GM23338 (cell line): ENCODE data around the gene NFIA. TPM values are rescaled to one million over a fixed set of nuclear protein-coding genes. Genes with fewer than 3 reads are reported as not detected.

Experiments used
- ATAC-seq: fragments of 200-7000 bp; cut with Tn5 transposase; 3 replicates; pipeline ENCODE4 v1.9.1; 2020
- DNase-seq: peaks from one replicate; pipeline ENCODE4 v3.0.0-alpha.2; 2015; ENCODE audit warnings: low spot score
- H2AFZ ChIP-seq: fragments of 200-600 bp; sonication (generic); 2 replicates; pipeline ENCODE4 v1.8.0; 2016; ENCODE audit warnings: antibody characterized with exemption, mild to moderate bottlenecking, moderate library complexity
- H3F3A ChIP-seq: fragments of 200-600 bp; sonication (generic); replicated peaks from 2 replicates; pipeline ENCODE4 v1.8.0; 2017; ENCODE audit warnings: antibody characterized with exemption, mixed run types, low read depth
- H3K27ac ChIP-seq: fragments of 200-600 bp; sonication (generic); 2 replicates; pipeline ENCODE4 v1.6.1; 2016; ENCODE audit warnings: low read depth
- H3K27me3 ChIP-seq: fragments of 200-600 bp; sonication (generic); 2 replicates; pipeline ENCODE4 v1.8.0; 2016; ENCODE audit warnings: mild to moderate bottlenecking, mixed run types, moderate library complexity; ENCODE audit not compliant: insufficient read depth
- H3K36me3 ChIP-seq: fragments of 200-600 bp; sonication (generic); 2 replicates; pipeline ENCODE4 v1.8.0; 2016; ENCODE audit warnings: mild to moderate bottlenecking; ENCODE audit not compliant: insufficient read depth
- H3K4me1 ChIP-seq: fragments of 200-600 bp; sonication (generic); 2 replicates; pipeline ENCODE4 v1.8.0; 2016; ENCODE audit warnings: mild to moderate bottlenecking, moderate library complexity; ENCODE audit not compliant: insufficient read depth
- H3K4me2 ChIP-seq: fragments of 200-600 bp; sonication (generic); 2 replicates; pipeline ENCODE4 v1.7.1; 2017; ENCODE audit warnings: mixed run types
- H3K4me3 ChIP-seq: fragments of 200-600 bp; sonication (generic); 2 replicates; pipeline ENCODE4 v1.6.1; 2016; ENCODE audit warnings: mixed run types
- H3K79me2 ChIP-seq: fragments of 200-600 bp; sonication (generic); replicated peaks from 2 replicates; pipeline ENCODE4 v1.8.0; 2017; ENCODE audit warnings: mild to moderate bottlenecking; ENCODE audit not compliant: insufficient read depth
- H3K9me2 ChIP-seq: fragments of 200-600 bp; sonication (generic); 2 replicates; pipeline ENCODE4 v1.8.0; 2017; ENCODE audit not compliant: insufficient read depth
- H4K20me1 ChIP-seq: fragments of 200-600 bp; sonication (generic); replicated peaks from 2 replicates; pipeline ENCODE4 v1.8.0; 2017; ENCODE audit warnings: mild to moderate bottlenecking; ENCODE audit not compliant: insufficient read depth
- H3K27ac Mint-ChIP-seq: 2 replicates; pipeline ENCODE4 v1.8.0; 2020; ENCODE audit warnings: inconsistent platforms, mild to moderate bottlenecking, moderate library complexity, mixed read lengths
- H3K27me3 Mint-ChIP-seq: 3 replicates; pipeline ENCODE4 v1.8.0; 2022; ENCODE audit warnings: low read depth, mild to moderate bottlenecking, moderate library complexity, mixed read lengths, inconsistent platforms; ENCODE audit not compliant: insufficient read depth, poor library complexity
- H3K36me3 Mint-ChIP-seq: 3 replicates; pipeline ENCODE4 v1.8.0; 2021; ENCODE audit warnings: low read depth, mild to moderate bottlenecking, inconsistent platforms, moderate library complexity, mixed read lengths
- H3K4me1 Mint-ChIP-seq: 3 replicates; pipeline ENCODE4 v1.8.0; 2020; ENCODE audit warnings: mild to moderate bottlenecking, inconsistent platforms, mixed read lengths
- H3K4me3 Mint-ChIP-seq: 3 replicates; pipeline ENCODE4 v1.8.0; 2021; ENCODE audit warnings: moderate library complexity, mild to moderate bottlenecking, inconsistent platforms, mixed read lengths
- H3K9me3 Mint-ChIP-seq: 3 replicates; pipeline ENCODE4 v1.8.0; 2020; ENCODE audit warnings: moderate library complexity, mild to moderate bottlenecking, inconsistent platforms, mixed read lengths
- CREB1 ChIP-seq: fragments of 250-450 bp; sonication (Bioruptor Pico); IDR thresholded peaks from 2 replicates; pipeline ENCODE4 v1.5.0; 2020; ENCODE audit warnings: low read depth, mild to moderate bottlenecking, moderate library complexity
- EZH2 ChIP-seq: fragments of 200-600 bp; sonication (generic); IDR thresholded peaks from one replicate; pipeline ENCODE4 v1.8.0; 2017; ENCODE audit warnings: antibody characterized with exemption, mild to moderate bottlenecking, low read depth; ENCODE audit not compliant: unreplicated experiment
- NANOG ChIP-seq: IDR thresholded peaks from 2 replicates; pipeline ENCODE4 v1.6.1; 2016; ENCODE audit warnings: antibody characterized with exemption, borderline replicate concordance
- POLR2AphosphoS5 ChIP-seq: IDR thresholded peaks from 2 replicates; pipeline ENCODE4 v1.6.1; 2016; ENCODE audit warnings: antibody characterized with exemption, low read depth
- STAT1 ChIP-seq: IDR thresholded peaks from one replicate; pipeline ENCODE4 v1.6.1; 2016; ENCODE audit warnings: antibody characterized with exemption; ENCODE audit not compliant: unreplicated experiment
- ZNF114 ChIP-seq: fragments of 250-450 bp; sonication (Bioruptor Pico); IDR thresholded peaks from 2 replicates; pipeline ENCODE4 v1.5.0; 2020; ENCODE audit warnings: mild to moderate bottlenecking, moderate library complexity
- ZNF331 ChIP-seq: fragments of 250-450 bp; sonication (Bioruptor Pico); IDR thresholded peaks from 2 replicates; pipeline ENCODE4 v1.5.0; 2020; ENCODE audit warnings: low read depth, mild to moderate bottlenecking, moderate library complexity
- ZNF462 ChIP-seq: fragments of 250-450 bp; sonication (Bioruptor Pico); IDR thresholded peaks from 2 replicates; pipeline ENCODE4 v1.5.0; 2020; ENCODE audit warnings: mild to moderate bottlenecking, moderate library complexity
- polyA plus RNA-seq: library from polyadenylated mRNA; unstranded; fragments of >200 nt; fragmentation: Nextera tagmentation; extraction: Ambion mirVana; gene quantifications from 2 replicates; pipeline ENCODE4 v1.2.1, GENCODE V29; 2016
- total RNA-seq: library from RNA; depleted of rRNA; stranded (reverse); fragments of >200 nt; shearing (Covaris generic); gene quantifications from 2 replicates; pipeline ENCODE4 v1.2.3, GENCODE V29; 2014
- TF ChIP-seq, protein P1 (sequence below): IDR thresholded peaks from one replicate; pipeline ENCODE4 v1.6.1; 2018; ENCODE audit warnings: antibody characterized with exemption; ENCODE audit not compliant: unreplicated experiment
- TF ChIP-seq, protein P2 (sequence below), 2 experiments: fragments of 200-600 bp in 1 of 2; sonication (generic) in 1 of 2; conservative IDR thresholded peaks; 2 replicates each; pipeline versions ENCODE4 v1.5.1 to v1.6.1; 2016 to 2017; ENCODE audit warnings: antibody characterized with exemption in 2 of 2, low read depth in 2 of 2, mild to moderate bottlenecking in 2 of 2, moderate library complexity in 1 of 2

Gene NFIA
- total and polyA plus RNA-seq, 2 experiments from 2014 or later = 0.97 to 2.3 TPM

DNA sequence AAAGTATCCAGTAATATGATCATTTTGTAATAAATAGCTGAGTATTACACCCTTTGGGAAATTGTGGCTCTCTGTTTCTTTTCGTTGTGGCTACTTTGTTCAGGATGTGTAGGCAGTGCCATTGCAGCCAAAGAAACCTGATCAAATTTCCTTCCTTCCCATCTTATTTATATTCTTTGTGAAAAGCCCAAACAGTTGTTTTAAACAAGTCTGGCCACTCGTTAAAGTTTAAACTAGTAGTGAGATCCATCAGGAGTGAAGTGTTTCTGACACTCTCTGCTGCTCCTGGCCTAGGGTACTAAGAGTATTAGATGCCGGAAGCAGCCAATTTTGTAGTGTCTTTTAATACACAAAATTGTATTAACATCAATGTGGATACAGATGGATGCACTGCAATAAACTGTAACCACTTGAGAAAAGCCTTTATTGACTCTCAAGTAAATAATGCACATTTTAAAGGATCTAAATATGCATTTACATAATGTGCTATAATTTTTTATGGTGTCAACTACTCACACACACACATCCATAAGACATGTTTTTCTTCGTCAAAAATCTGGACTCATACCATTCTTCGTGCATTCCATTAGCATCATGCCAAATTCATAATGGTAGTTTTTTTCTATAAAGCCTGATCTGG lies 317.9 kb downstream of the NFIA start (continued):
- TF ChIP-seq ZNF462 (CRISPR knock-in tag) = no peak

GRCh38 chr1:61400997-61401396 lies 318.6 kb downstream of the NFIA start:
- ATAC-seq (no peak), DNase-seq (no peak)
- H2AFZ ChIP-seq = no peak overlapping the region
- no peaks in the 10 kb centered on the region for H3K36me3 Mint-ChIP-seq
- no peak overlapping the region for H3K4me3 ChIP-seq
- no peaks in the 10 kb centered on the region for H3K27me3 Mint-ChIP-seq
- H3K9me2 ChIP-seq = no peaks in the 10 kb centered on the region
- no peaks in the 10 kb centered on the region for H3K27me3 ChIP-seq
- H3K27ac ChIP-seq = no peak overlapping the region
- no peaks in the 10 kb centered on the region for H3K79me2 ChIP-seq
- no peaks in the 10 kb centered on the region for H4K20me1 ChIP-seq
- no peaks in the 10 kb centered on the region for H3K36me3 ChIP-seq
- H3K4me1 Mint-ChIP-seq = peaks cover 4% of the 10 kb centered on the region; the same call in 1 of the 3 replicates
- no peak overlapping the region for H3K27ac Mint-ChIP-seq
- H3K4me1 ChIP-seq = no peaks in the 10 kb centered on the region
- H3K4me3 Mint-ChIP-seq = no peak overlapping the region
- no peaks in the 10 kb centered on the region for H3K9me3 Mint-ChIP-seq
- no peak overlapping the region for H3K4me2 ChIP-seq
- no peaks in the 10 kb centered on the region for H3F3A ChIP-seq
- no peak for TF ChIP-seq CREB1
- TF ChIP-seq, protein P1, sequence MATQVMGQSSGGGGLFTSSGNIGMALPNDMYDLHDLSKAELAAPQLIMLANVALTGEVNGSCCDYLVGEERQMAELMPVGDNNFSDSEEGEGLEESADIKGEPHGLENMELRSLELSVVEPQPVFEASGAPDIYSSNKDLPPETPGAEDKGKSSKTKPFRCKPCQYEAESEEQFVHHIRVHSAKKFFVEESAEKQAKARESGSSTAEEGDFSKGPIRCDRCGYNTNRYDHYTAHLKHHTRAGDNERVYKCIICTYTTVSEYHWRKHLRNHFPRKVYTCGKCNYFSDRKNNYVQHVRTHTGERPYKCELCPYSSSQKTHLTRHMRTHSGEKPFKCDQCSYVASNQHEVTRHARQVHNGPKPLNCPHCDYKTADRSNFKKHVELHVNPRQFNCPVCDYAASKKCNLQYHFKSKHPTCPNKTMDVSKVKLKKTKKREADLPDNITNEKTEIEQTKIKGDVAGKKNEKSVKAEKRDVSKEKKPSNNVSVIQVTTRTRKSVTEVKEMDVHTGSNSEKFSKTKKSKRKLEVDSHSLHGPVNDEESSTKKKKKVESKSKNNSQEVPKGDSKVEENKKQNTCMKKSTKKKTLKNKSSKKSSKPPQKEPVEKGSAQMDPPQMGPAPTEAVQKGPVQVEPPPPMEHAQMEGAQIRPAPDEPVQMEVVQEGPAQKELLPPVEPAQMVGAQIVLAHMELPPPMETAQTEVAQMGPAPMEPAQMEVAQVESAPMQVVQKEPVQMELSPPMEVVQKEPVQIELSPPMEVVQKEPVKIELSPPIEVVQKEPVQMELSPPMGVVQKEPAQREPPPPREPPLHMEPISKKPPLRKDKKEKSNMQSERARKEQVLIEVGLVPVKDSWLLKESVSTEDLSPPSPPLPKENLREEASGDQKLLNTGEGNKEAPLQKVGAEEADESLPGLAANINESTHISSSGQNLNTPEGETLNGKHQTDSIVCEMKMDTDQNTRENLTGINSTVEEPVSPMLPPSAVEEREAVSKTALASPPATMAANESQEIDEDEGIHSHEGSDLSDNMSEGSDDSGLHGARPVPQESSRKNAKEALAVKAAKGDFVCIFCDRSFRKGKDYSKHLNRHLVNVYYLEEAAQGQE = no peak
- TF ChIP-seq NANOG = no peak
- TF ChIP-seq, protein P2, sequence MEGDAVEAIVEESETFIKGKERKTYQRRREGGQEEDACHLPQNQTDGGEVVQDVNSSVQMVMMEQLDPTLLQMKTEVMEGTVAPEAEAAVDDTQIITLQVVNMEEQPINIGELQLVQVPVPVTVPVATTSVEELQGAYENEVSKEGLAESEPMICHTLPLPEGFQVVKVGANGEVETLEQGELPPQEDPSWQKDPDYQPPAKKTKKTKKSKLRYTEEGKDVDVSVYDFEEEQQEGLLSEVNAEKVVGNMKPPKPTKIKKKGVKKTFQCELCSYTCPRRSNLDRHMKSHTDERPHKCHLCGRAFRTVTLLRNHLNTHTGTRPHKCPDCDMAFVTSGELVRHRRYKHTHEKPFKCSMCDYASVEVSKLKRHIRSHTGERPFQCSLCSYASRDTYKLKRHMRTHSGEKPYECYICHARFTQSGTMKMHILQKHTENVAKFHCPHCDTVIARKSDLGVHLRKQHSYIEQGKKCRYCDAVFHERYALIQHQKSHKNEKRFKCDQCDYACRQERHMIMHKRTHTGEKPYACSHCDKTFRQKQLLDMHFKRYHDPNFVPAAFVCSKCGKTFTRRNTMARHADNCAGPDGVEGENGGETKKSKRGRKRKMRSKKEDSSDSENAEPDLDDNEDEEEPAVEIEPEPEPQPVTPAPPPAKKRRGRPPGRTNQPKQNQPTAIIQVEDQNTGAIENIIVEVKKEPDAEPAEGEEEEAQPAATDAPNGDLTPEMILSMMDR (conservative IDR thresholded peaks at IDR 0.05; ENCODE audit: low read depth in 2 of 2) = no peak
- no peak for TF ChIP-seq STAT1
- no peak for TF ChIP-seq POLR2AphosphoS5
- TF ChIP-seq ZNF331 = no peak
- TF ChIP-seq ZNF114 (CRISPR knock-in tag) = no peak
- TF ChIP-seq EZH2 = no peak
